CD4-positive, alpha-beta T cell treated with Interleukin-15 for 1 hour (primary cell): ENCODE results near the gene COX5B.
A peak's percentile ranks its signal among the peaks of the same experiment; 100 is the strongest.
"Not testable (repeated sequence)": the region's sequence is repeated elsewhere in the genome, so short reads cannot be mapped to it uniquely, and the experiment has no call there.

ENCODE experiments used
- DNase-seq: peaks from one replicate; pipeline ENCODE4 v3.0.0-alpha.2; 2020

The COX5B gene

GRCh38 chr2:97673915-97674283, 28.0 kb downstream of the COX5B start:
- DNase-seq: no peak

GRCh38 chr2:97675430-97676113, 29.7 kb downstream of the COX5B start:
- no peak for DNase-seq

GRCh38 chr2:97676620-97677019, 30.8 kb downstream of the COX5B start:
- no peak for DNase-seq

- DNase-seq: no peak
These were observed 31.6 kb downstream of the COX5B start for GRCh38 chr2:97677480-97677879.

- DNase-seq: no peak
These were observed 32.4 kb downstream of the COX5B start for GRCh38 chr2:97678298-97678697.

- DNase-seq: not testable (repeated sequence)
These were observed 41.4 kb downstream of the COX5B start for GRCh38 chr2:97687235-97687634.

GRCh38 chr2:97688062-97688827, 42.4 kb downstream of the COX5B start:
- no peak for DNase-seq

GRCh38 chr2:97691166-97691565, 45.3 kb downstream of the COX5B start:
- no peak for DNase-seq

GRCh38 chr2:97693476-97693875, 47.6 kb downstream of the COX5B start:
- no peak for DNase-seq

GRCh38 chr2:97695744-97696143, 49.9 kb downstream of the COX5B start:
- no peak for DNase-seq

GRCh38 chr2:97697252-97698235, 51.7 kb downstream of the COX5B start:
- DNase-seq: peak; percentile 84
